GM19463 (cell line): ENCODE data around the gene CELF4.

Source experiments
- ATAC-seq: cut with Tn5 transposase; IDR thresholded peaks from one replicate; pipeline ENCODE4 v1.9.1; 2021; ENCODE audit warnings: mild to moderate bottlenecking, moderate library complexity; ENCODE audit not compliant: unreplicated experiment

The CELF4 gene

DNA sequence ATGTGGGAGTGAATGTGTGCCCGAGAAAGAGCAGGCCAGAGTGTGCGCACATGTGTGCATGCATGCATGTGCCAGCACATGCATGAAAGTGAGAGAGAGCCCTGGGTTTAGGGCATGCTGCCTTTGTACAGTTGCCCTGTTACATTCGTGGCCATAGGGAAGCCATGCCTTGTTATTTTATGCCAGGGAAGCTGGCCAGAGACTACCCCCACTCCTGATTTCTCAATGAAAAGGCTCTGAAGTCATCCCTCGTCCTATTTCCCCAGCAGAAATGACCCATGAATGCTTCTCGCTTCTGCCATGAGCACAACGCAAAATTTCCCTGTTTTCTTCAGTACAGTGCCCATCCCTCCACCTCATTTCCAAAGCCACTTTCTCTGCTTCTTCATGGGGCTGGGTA lies 143.0 kb downstream of the CELF4 start:
- no peak for ATAC-seq

DNA sequence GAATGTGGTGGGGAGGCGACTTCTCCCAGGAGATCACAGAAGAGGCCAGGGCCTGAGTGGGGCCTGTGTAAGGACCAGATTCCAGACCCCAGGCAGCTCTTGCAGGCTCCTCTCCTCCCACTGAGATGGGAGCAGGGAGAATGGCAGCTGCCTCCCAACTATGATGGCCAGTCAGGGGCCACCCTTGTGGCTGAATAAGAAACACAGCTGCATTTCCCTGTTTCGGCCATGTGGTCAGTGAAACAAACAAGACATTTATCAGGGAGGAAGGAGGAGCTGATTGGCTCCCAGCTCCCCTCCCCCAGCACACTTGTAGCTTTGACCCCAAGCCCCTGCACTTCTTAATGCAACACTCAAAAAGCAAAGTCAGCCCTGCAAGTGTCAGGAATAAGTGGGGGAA lies 143.5 kb downstream of the CELF4 start:
- no peak for ATAC-seq

- no peak for ATAC-seq
These were observed 144.1 kb downstream of the CELF4 start for GRCh38 chr18:37421341-37422077.

DNA sequence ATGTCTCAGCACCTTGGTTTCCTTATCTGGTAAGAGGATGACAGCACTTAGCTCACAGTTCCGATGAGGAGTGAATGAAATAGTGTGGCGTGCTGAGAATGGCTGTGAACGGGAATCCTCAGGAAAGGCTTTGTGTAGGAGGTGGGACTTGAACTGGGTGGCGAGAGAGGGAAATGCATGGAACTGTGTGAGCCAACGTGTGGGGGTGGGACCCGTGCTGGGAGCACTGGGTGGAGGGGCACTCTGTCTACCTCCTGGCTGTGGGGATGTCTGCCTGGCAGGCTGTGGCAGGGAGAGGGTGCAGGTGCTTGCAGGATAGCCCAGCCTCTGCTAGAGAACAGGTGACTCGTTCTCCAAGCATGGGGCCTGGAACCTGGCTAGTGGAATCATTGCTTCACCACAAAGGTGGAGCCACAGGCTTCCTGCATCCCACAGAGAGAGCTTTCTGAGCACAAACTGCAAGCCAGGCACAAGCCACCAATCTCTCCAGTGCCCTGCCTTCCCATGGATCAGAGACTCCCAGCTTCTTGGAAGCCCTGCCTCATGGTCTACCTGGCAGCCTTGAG lies 145.2 kb downstream of the CELF4 start:
- no peak for ATAC-seq

GRCh38 chr18:37419866-37420265 lies 145.7 kb downstream of the CELF4 start:
- no peak for ATAC-seq

GRCh38 chr18:37419315-37419714 lies 146.3 kb downstream of the CELF4 start:
- no peak for ATAC-seq

GRCh38 chr18:37414816-37415215 lies 150.8 kb downstream of the CELF4 start:
- no peak for ATAC-seq

DNA sequence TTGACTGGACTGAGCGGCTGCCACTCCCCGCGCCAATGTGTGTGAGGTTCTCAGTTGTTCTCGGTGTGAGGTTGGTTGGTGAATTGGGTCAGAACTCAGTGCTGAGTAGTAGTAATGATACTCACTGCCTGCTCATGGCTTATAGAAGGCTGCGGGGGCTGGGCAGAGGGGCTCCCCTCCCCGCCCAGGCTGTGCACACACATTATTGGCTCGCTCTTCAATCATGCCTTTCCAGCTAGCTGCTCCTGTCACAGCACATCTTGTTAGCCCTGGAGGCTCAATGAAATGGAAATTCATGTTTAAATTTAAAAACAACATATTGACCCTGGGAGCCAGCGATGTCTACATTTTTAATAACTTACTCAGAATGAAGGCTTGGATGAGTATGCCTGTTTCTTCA lies 152.8 kb downstream of the CELF4 start:
- ATAC-seq, result no peak

DNA sequence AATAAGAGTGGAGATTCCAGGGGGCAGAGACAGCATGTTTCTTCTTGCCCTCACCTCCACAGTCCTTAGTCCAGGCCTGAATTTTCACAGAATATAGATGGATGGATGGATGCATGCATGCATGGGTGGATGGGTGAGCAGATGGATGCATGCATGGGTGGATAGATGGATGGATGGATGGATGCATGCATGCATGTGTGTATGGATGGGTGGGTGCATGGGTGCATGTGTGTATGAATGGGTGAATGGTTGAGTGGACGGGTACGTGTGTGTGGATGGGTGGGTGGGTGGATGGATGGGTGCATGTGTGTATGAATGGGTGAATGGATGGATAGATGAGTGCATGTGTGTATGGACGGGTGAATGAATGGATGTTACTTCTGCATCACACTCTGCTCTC lies 153.3 kb downstream of the CELF4 start:
- ATAC-seq, result no peak

GRCh38 chr18:37409878-37410277 lies 155.7 kb downstream of the CELF4 start:
- ATAC-seq, result no peak

DNA sequence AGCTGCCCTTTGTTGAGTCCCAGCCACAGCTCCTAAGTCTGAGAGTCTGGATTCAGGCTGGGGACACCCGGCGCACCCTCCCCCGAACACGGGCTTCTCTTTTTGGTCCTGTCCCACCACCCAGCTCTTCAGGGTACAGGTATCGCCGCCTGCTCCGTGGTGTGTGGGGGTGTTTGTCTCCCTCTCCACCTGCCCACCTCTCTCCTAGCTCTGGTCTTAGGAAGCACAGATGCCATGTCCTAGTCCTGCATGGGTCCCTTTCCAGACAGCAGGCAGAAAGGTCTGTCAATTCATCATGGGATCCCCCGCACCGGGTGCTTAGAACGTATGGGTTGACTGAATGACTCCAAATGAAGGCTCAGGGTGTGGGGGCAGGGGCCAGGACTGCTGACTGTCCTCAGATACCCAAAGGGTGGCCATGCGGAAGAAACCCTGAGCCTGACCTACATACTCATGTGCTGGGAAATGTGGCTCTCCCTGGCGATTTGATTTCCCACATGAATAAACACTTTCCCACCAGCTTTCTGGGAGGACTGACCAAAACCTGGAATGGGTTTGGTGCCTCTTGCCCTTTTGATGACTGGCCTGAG lies 156.8 kb downstream of the CELF4 start:
- no peak for ATAC-seq

- ATAC-seq, result no peak
These were observed 158.0 kb downstream of the CELF4 start for GRCh38 chr18:37407571-37407970.

DNA sequence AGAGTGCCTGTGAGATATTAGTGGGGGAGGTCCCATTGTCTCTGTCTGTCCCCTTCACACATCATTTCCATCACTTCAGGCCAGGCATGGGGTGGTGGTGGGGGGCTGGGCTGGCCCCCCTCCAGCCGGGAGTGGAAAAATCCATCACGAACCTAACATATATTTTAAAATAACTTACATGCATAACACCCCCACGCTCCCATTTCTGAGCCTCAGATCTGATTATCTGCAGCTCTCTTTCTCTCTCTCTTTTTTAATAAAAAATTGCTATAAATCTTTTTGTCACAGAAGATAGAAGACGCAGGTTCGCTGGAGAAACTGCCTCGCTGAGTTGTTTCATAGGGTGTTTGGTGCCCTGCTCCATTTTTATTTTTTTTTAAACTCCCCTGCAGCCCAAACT lies 159.8 kb downstream of the CELF4 start:
- no peak for ATAC-seq

GRCh38 chr18:37405229-37405628 lies 160.4 kb downstream of the CELF4 start:
- no peak for ATAC-seq

DNA sequence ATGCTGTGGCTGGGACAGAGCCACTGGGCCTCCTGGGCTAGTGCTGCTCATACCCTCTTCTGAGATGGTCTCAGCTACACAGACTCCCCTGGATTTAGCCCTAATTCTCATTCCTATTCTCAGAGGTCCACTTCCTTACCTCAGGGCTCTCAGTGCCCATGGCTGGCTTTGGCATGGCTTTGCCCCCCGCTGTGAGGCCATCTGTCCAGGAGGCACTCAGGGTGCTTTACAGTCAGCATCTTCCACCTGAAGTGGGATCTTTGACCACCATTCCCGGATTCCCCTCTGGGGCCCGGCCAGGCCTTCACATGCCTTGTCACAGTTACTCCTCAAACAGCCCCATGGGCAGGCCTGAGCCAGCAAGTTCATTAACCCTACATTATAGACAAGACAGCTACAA lies 161.8 kb downstream of the CELF4 start:
- no peak for ATAC-seq

GRCh38 chr18:37403100-37403781 lies 162.4 kb downstream of the CELF4 start:
- no peak for ATAC-seq

DNA sequence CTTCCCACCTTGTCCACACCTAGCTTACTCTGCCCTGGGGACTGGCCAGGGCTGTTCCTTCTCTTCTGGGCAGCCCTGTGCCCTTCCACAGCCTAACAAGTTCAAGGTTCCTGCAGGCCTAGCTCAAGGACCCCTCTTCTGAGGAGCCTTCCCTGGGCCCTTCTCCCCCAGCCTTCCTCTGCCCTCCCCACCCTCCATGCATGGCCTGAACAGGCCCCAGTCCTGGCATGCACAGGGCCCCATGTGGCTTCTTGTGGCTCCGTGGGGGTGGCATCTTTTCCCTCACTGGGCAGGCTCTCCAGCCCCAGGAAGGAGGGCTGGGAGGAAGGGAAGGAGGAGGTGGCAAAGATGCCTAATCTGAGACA lies 162.9 kb downstream of the CELF4 start:
- ATAC-seq, result no peak

- no peak for ATAC-seq
These were observed 164.8 kb downstream of the CELF4 start for GRCh38 chr18:37400802-37401201.

- no peak for ATAC-seq
These were observed 167.2 kb downstream of the CELF4 start for GRCh38 chr18:37398248-37398920.

DNA sequence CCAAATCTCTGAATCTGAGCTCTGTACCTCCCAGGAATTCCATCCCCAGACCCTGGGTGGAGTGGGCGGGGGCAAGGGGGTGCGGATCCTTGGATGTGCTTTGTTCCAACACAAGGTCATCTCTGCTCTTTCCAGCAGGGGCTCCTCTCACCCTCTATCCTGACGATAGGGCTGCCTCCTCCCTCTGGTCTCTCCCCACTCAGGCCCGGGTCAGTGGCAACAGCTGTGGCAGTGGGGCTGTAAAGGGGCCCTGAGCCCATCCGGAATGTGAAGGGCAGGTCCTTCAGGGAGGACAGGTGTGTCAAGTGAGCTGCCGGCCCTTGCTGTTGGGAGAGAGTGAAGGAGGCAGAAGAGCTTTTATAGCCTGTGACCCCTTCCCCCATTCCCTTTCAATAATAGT lies 167.8 kb downstream of the CELF4 start:
- no peak for ATAC-seq

GRCh38 chr18:37396971-37397720 lies 168.5 kb downstream of the CELF4 start:
- ATAC-seq, result no peak
